Natural killer cell (primary cell): ENCODE data around the gene SMIM11. TPM values are rescaled to one million over a fixed set of nuclear protein-coding genes. Genes with fewer than 3 reads are reported as not detected.

Experiments
- ATAC-seq, 3 donors: fragments of 150-1000 bp in 2 of 3; fragments of 200-7000 bp in 1 of 3; cut with Tn5 transposase; 1 replicate in 1 of 3; 2 replicates in 2 of 3; pipeline ENCODE4 v1.10.0; 2021; ENCODE audit warnings: mild to moderate bottlenecking in 2 of 3, moderate library complexity in 2 of 3
- DNase-seq, 2 donors: peaks; one replicate each; pipeline versions ENCODE4 v3.0.0 to v3.0.0-alpha.2; 2013 to 2021; ENCODE audit warnings: mixed read lengths in 1 of 2
- H3K27ac ChIP-seq: one replicate; pipeline ENCODE4 v1.5.1; 2013; ENCODE audit warnings: mild to moderate bottlenecking, low read length
- H3K27me3 ChIP-seq: one replicate; pipeline ENCODE4 v1.6.1; 2013; ENCODE audit warnings: low read length; ENCODE audit not compliant: control insufficient read depth, insufficient read depth
- H3K36me3 ChIP-seq: one replicate; pipeline ENCODE4 v1.6.1; 2013; ENCODE audit warnings: low read length; ENCODE audit not compliant: control insufficient read depth, insufficient read depth
- H3K4me1 ChIP-seq: one replicate; pipeline ENCODE4 v1.6.1; 2013; ENCODE audit warnings: low read length; ENCODE audit not compliant: control insufficient read depth, insufficient read depth
- H3K4me3 ChIP-seq: one replicate; pipeline ENCODE4 v1.5.1; 2013; ENCODE audit warnings: low read length
- H3K9me3 ChIP-seq: one replicate; pipeline ENCODE4 v1.6.1; 2013; ENCODE audit warnings: low read length; ENCODE audit not compliant: control insufficient read depth, insufficient read depth
- H3K27ac Mint-ChIP-seq, 2 donors: one replicate each; pipeline ENCODE4 v1.8.0; 2022; ENCODE audit warnings: mild to moderate bottlenecking in 2 of 2, mixed read lengths in 2 of 2, moderate library complexity in 1 of 2
- H3K27me3 Mint-ChIP-seq, 2 donors: one replicate each; pipeline ENCODE4 v1.8.0; 2022; ENCODE audit warnings: low read depth in 2 of 2, mixed read lengths in 2 of 2
- H3K36me3 Mint-ChIP-seq: one replicate; pipeline ENCODE4 v1.8.0; 2022; ENCODE audit warnings: mixed read lengths
- H3K4me1 Mint-ChIP-seq, 2 donors: one replicate each; pipeline ENCODE4 v1.8.0; 2022; ENCODE audit warnings: mixed read lengths in 2 of 2
- H3K4me3 Mint-ChIP-seq: one replicate; pipeline ENCODE4 v1.8.0; 2022; ENCODE audit warnings: mild to moderate bottlenecking, moderate library complexity, mixed read lengths
- H3K9me3 Mint-ChIP-seq, 2 donors: one replicate each; pipeline ENCODE4 v1.8.0; 2022; ENCODE audit warnings: mixed read lengths in 2 of 2
- CTCF ChIP-seq: fragments of 200-600 bp; IDR thresholded peaks from one replicate; pipeline ENCODE4 v1.8.0; 2022; ENCODE audit warnings: antibody characterized with exemption
- WGBS: methylation state at CpG from one replicate; pipeline ENCODE4 v1.1.7; 2013; ENCODE audit warnings: missing lambda C conversion rate; ENCODE audit not compliant: insufficient coverage; 5-methylcytosine and 5-hydroxymethylcytosine counted together
- intact Hi-C: fragments of 100-400 bp; cut with micrococcal nuclease; formaldehyde crosslinking; loops from one replicate; pipeline ENCODE4 v1.14.2; 2022
- total RNA-seq, 4 donors: library from RNA; stranded (reverse); fragments of 120-200 nt in 1 of 4; gene quantifications; one replicate each; pipeline versions ENCODE4 v1.2.3 to v1.2.4, GENCODE V29; 2013 to 2022

Gene SMIM11
- total RNA-seq, 3 donors from 2014 or later (not counting 1 experiment from before 2014, with no cell fraction given) = 1.0 to 16.3 (median 1.5) TPM

- no peak overlapping the region for H3K27ac Mint-ChIP-seq
Measured at GRCh38 chr21:34344584-34344983, 30.7 kb upstream of the SMIM11 start.

GRCh38 chr21:34345091-34345871 is 30.0 kb upstream of the SMIM11 start:
- peaks cover 19 to 21% of the 10 kb centered on the region in 2 donors for H3K4me1 Mint-ChIP-seq
- no peaks in the 10 kb centered on the region for H3K36me3 Mint-ChIP-seq
- DNase-seq (no peak), ATAC-seq (no peak)
- Histone ChIP-seq H3K27me3 (no peaks in the 10 kb centered on the region), H3K36me3 (no peaks in the 10 kb centered on the region), H3K4me3 (no peak overlapping the region), H3K27ac (no peak overlapping the region), H3K4me1 (peaks cover 2% of the 10 kb centered on the region), H3K9me3 (no peaks in the 10 kb centered on the region)
- H3K4me3 Mint-ChIP-seq = no peak overlapping the region
- intact Hi-C loops = no loop called here
- no peaks in the 10 kb centered on the region for H3K9me3 Mint-ChIP-seq
- no peak overlapping the region for H3K27ac Mint-ChIP-seq
- H3K27me3 Mint-ChIP-seq = no peaks in the 10 kb centered on the region
- WGBS = 86% methylated on average over 15 of the region's 15 CpGs
- no peak for TF ChIP-seq CTCF

More at GRCh38 chr21:34344584-34344983, 30.7 kb upstream of the SMIM11 start:
- Mint-ChIP-seq H3K36me3 (no peaks in the 10 kb centered on the region), H3K9me3 (no peaks in the 10 kb centered on the region), H3K4me3 (no peak overlapping the region), H3K27me3 (no peaks in the 10 kb centered on the region), H3K4me1 (peaks cover 25 to 26% of the 10 kb centered on the region in 2 donors)
- Histone ChIP-seq H3K9me3 (no peaks in the 10 kb centered on the region), H3K27ac (no peak overlapping the region), H3K27me3 (no peaks in the 10 kb centered on the region), H3K4me3 (no peak overlapping the region), H3K36me3 (no peaks in the 10 kb centered on the region), H3K4me1 (peaks cover 9% of the 10 kb centered on the region)
- no peak for TF ChIP-seq CTCF
- no peak for DNase-seq
- ATAC-seq = no peak
- 85% methylated on average over 5 of the region's 5 CpGs for WGBS
- intact Hi-C loops = loop anchor here (5.0 kb wide), 1 partner anchor 322 kb away; no protein-coding TSS in a partner anchor

- TF ChIP-seq CTCF = no peak
- Histone ChIP-seq H3K27me3 (no peaks in the 10 kb centered on the region), H3K9me3 (no peaks in the 10 kb centered on the region), H3K27ac (no peak overlapping the region), H3K4me1 (peaks cover 2% of the 10 kb centered on the region), H3K4me3 (no peak overlapping the region), H3K36me3 (no peaks in the 10 kb centered on the region)
- H3K4me1 Mint-ChIP-seq = peaks cover 13 to 15% of the 10 kb centered on the region in 2 donors
- H3K4me3 Mint-ChIP-seq = no peak overlapping the region
- no peaks in the 10 kb centered on the region for H3K36me3 Mint-ChIP-seq
- H3K27ac Mint-ChIP-seq = no peak overlapping the region
- no peaks in the 10 kb centered on the region for H3K9me3 Mint-ChIP-seq
- 90% methylated on average over 10 of the region's 10 CpGs for WGBS
- no peak for DNase-seq
- intact Hi-C loops = no loop called here
- no peak for ATAC-seq
- H3K27me3 Mint-ChIP-seq = no peaks in the 10 kb centered on the region
Measured at GRCh38 chr21:34345892-34346291, 29.4 kb upstream of the SMIM11 start.
